GM12878 (cell line): ENCODE results near the gene ICOSLG. TPM values are rescaled to one million over a fixed set of nuclear protein-coding genes. Genes with fewer than 3 reads are reported as not detected.

Source experiments
- ATAC-seq: fragments of 200-7000 bp; cut with Tn5 transposase; 3 replicates; pipeline ENCODE4 v1.9.1; 2020; ENCODE audit warnings: mild to moderate bottlenecking, moderate library complexity
- BruUV-seq: library from RNA; stranded (reverse); fragments of 400-500 nt; replicated peaks from 2 replicates; lab custom pipeline; 2021; lab: Mats Ljungman, UMichigan
- CTCF ChIA-PET: fragments of 300-600 bp; sonication (Branson Sonifier 250); formaldehyde crosslinking; extraction: SDS; loops from one replicate; lab custom pipeline; 2021; ENCODE audit warnings: inconsistent platforms; lab: Yijun Ruan, JAX
- POLR2A ChIA-PET: fragments of 350-600 bp; formaldehyde crosslinking; extraction: SDS; loops from one replicate; lab custom pipeline; 2021; ENCODE audit warnings: inconsistent platforms; lab: Charles Lee
- RAD21 ChIA-PET: fragments of 300-600 bp; sonication (Branson Sonifier 250); formaldehyde crosslinking; loops from one replicate; lab custom pipeline; 2023; ENCODE audit warnings: antibody characterized with exemption; ENCODE audit not compliant: unreplicated experiment; lab: Charles Lee
- SMC1A ChIA-PET: fragments of 300-600 bp; sonication (Branson Sonifier 250); formaldehyde crosslinking; loops from one replicate; lab custom pipeline; 2023; ENCODE audit not compliant: unreplicated experiment, uncharacterized antibody; lab: Charles Lee
- DNase-seq: peaks from one replicate; pipeline ENCODE4 v3.0.0-alpha.2; 2011; ENCODE audit warnings: low read depth, low spot score
- FAIRE-seq: peaks from 3 replicates; lab custom pipeline; 2011; peaks lifted over from hg19 to GRCh38; lab: Jason Lieb, UNC
- H2AFZ ChIP-seq: 2 replicates; pipeline ENCODE4 v1.6.0; 2011; ENCODE audit warnings: low read depth, low read length, control low read depth; ENCODE audit not compliant: control insufficient read depth
- H3K27ac ChIP-seq: 2 replicates; pipeline ENCODE4 v1.5.1; 2011; ENCODE audit warnings: control low read depth; ENCODE audit not compliant: control insufficient read depth, insufficient read depth
- H3K27me3 ChIP-seq, 2 experiments: replicated peaks in 1 of 2; 2 replicates each; pipeline versions ENCODE4 v1.6.0 to v1.6.1; 2011; ENCODE audit warnings: low read length in 1 of 2; ENCODE audit not compliant: control insufficient read depth in 2 of 2, insufficient read depth in 2 of 2
- H3K36me3 ChIP-seq, 2 experiments: 2 replicates each; pipeline ENCODE4 v1.5.1; 2011; ENCODE audit warnings: low read length in 1 of 2; ENCODE audit not compliant: control insufficient read depth in 2 of 2, insufficient read depth in 2 of 2
- H3K4me1 ChIP-seq: 2 replicates; pipeline ENCODE4 v1.6.1; 2011; ENCODE audit warnings: mild to moderate bottlenecking, low read length, moderate library complexity, mixed read lengths; ENCODE audit not compliant: control insufficient read depth, insufficient read depth
- H3K4me2 ChIP-seq: 2 replicates; pipeline ENCODE4 v1.6.0; 2011; ENCODE audit warnings: control low read depth; ENCODE audit not compliant: control insufficient read depth, insufficient read depth
- H3K4me3 ChIP-seq: fragments of 200-600 bp; sonication (generic); 2 replicates; pipeline ENCODE4 v1.5.1; 2016
- H3K79me2 ChIP-seq: 2 replicates; pipeline ENCODE4 v1.6.0; 2011; ENCODE audit warnings: low read length; ENCODE audit not compliant: control insufficient read depth, insufficient read depth
- H3K9ac ChIP-seq: 2 replicates; pipeline ENCODE4 v1.8.0; 2011; ENCODE audit warnings: low read length, control low read depth, mixed read lengths; ENCODE audit not compliant: control insufficient read depth, insufficient read depth
- H3K9me3 ChIP-seq: replicated peaks from 3 replicates; pipeline ENCODE4 v1.5.1; 2011; ENCODE audit warnings: mild to moderate bottlenecking, low read length; ENCODE audit not compliant: control insufficient read depth, insufficient read depth
- H4K20me1 ChIP-seq: 2 replicates; pipeline ENCODE4 v1.6.0; 2011; ENCODE audit not compliant: control insufficient read depth, insufficient read depth
- CREM ChIP-seq: IDR thresholded peaks from 2 replicates; pipeline ENCODE4 v1.6.1; 2014; ENCODE audit warnings: antibody characterized with exemption, low read depth
- IRF4 ChIP-seq: IDR thresholded peaks from 2 replicates; pipeline ENCODE4 v1.6.1; 2011; ENCODE audit warnings: low read depth, low read length
- MTA3 ChIP-seq: IDR thresholded peaks from 2 replicates; pipeline ENCODE4 v1.6.1; 2012; ENCODE audit warnings: low read length, inconsistent platforms, borderline replicate concordance
- MXI1 ChIP-seq: fragments of 150-350 bp; IDR thresholded peaks from 2 replicates; pipeline ENCODE4 v1.6.1; 2011; ENCODE audit warnings: low read depth, mild to moderate bottlenecking, inconsistent platforms, low read length, improper control_type of control experiment
- NFIC ChIP-seq: IDR thresholded peaks from 2 replicates; pipeline ENCODE4 v1.6.1; 2012; ENCODE audit warnings: low read depth, mild to moderate bottlenecking, inconsistent platforms, low read length, moderate library complexity
- NR2F1 ChIP-seq: fragments of 450-650 bp; conservative IDR thresholded peaks from 2 replicates; pipeline ENCODE4 v1.6.1; 2017; ENCODE audit warnings: mild to moderate bottlenecking
- RB1 ChIP-seq: fragments of 450-650 bp; formaldehyde crosslinking; IDR thresholded peaks from 2 replicates; pipeline ENCODE4 v1.6.1; 2017; ENCODE audit warnings: mild to moderate bottlenecking, borderline replicate concordance
- SIN3A ChIP-seq: IDR thresholded peaks from 2 replicates; pipeline ENCODE4 v1.6.1; 2012; ENCODE audit warnings: low read depth, low read length, improper control_type of control experiment
- SPI1 ChIP-seq: IDR thresholded peaks from 2 replicates; pipeline ENCODE4 v1.6.1; 2011; ENCODE audit warnings: low read depth, mild to moderate bottlenecking, low read length, moderate library complexity, borderline replicate concordance; ENCODE audit not compliant: insufficient read depth
- STAT3 ChIP-seq: IDR thresholded peaks from 2 replicates; pipeline ENCODE4 v1.6.1; 2011; ENCODE audit warnings: low read depth, low read length, improper control_type of control experiment
- TARDBP ChIP-seq: IDR thresholded peaks from 2 replicates; pipeline ENCODE4 v1.6.1; 2016; ENCODE audit warnings: borderline replicate concordance
- ZBED1 ChIP-seq: IDR thresholded peaks from 2 replicates; pipeline ENCODE4 v1.6.1; 2016; ENCODE audit warnings: borderline replicate concordance
- WGBS: methylation state at CpG from one replicate; pipeline ENCODE4 v1.1.6; 2016; ENCODE audit warnings: low lambda C conversion rate; ENCODE audit not compliant: insufficient replicate concordance, insufficient coverage; ENCODE audit errors: missing lambda C conversion rate; 5-methylcytosine and 5-hydroxymethylcytosine counted together
- in situ Hi-C: fragments of 300-500 bp; cut with MboI; formaldehyde crosslinking; loops from 9 replicates; pipeline ENCODE4 v1.14.3; 2018; ENCODE audit warnings: mixed read lengths
- intact Hi-C: fragments of 100-400 bp; cut with micrococcal nuclease; formaldehyde crosslinking; loops from one replicate; pipeline ENCODE4 v1.14.2; 2022; ENCODE audit not compliant: unreplicated experiment
- polyA plus RNA-seq, 11 experiments: library from polyadenylated mRNA; depleted of rRNA in 4 of 11; unstranded in 6 of 11; stranded (reverse) in 5 of 11; fragments of >200 nt; fragmentation: Nextera tagmentation in 4 of 11; fragmentation: Illumina TruSeq in 1 of 11; extraction: Ambion mirVana in 4 of 11; extraction: Trizol in 1 of 11; gene quantifications; 1 replicate in 1 of 11; 2 replicates in 10 of 11; pipeline versions ENCODE4 v1.2.1 to v1.2.3, GENCODE V29; 2011 to 2016; ENCODE audit warnings: inconsistent platforms in 2 of 11, missing spikeins in 2 of 11, low read depth in 1 of 11
- total RNA-seq, 4 experiments: library from RNA; depleted of rRNA in 3 of 4; stranded (reverse); fragments of >200 nt in 3 of 4; fragmentation: Illumina TruSeq in 1 of 4; extraction: Trizol in 1 of 4; gene quantifications; 2 replicates each; pipeline versions ENCODE4 v1.2.1 to v1.2.3, GENCODE V29; 2013 to 2021
- TF ChIP-seq, protein P1 (sequence below): fragments of 450-650 bp; conservative IDR thresholded peaks from 2 replicates; pipeline ENCODE4 v1.6.1; 2017; ENCODE audit warnings: mild to moderate bottlenecking, moderate library complexity

ICOSLG gene
- total and polyA plus RNA-seq, 10 of the 15 experiments (the other 5 are each of a cell fraction or from before 2014, with no cell fraction given): 0.84 to 16.4 (median 6.2) TPM

- FAIRE-seq (no peak), ATAC-seq (peak; percentile 51), DNase-seq (no peak)
- Histone ChIP-seq H3K27ac (no peak overlapping the region), H3K36me3 (no peaks in the 10 kb centered on the region), H2AFZ (no peak overlapping the region), H3K79me2 (no peaks in the 10 kb centered on the region), H3K4me2 (no peak overlapping the region), H4K20me1 (no peaks in the 10 kb centered on the region; the same call in 1 of the 2 replicates), H3K27me3 (no peaks in the 10 kb centered on the region), H3K4me3 (no peak overlapping the region), H3K9me3 (no peaks in the 10 kb centered on the region), H3K4me1 (peaks cover 6% of the 10 kb centered on the region; the same call in 1 of the 2 replicates), H3K9ac (no peak overlapping the region)
- TF ChIP-seq SIN3A (no peak), SPI1 (peak; percentile 42; the same call in 1 of the 2 replicates), MTA3 (no peak)
- intact Hi-C loops (no loop called here), in situ Hi-C loops (no loop called here)
- ChIA-PET POLR2A (interaction anchor here (1.0 to 1.4 kb wide), 2 partner anchors 9 to 11 kb away, joined by 3 read pairs; no protein-coding TSS in a partner anchor), SMC1A (no interaction called here), RAD21 (interaction anchor here (1.0 to 1.1 kb wide), 2 partner anchors 11 to 19 kb away, joined by 3 to 4 read pairs; no protein-coding TSS in a partner anchor), CTCF (interaction anchor here (1.1 kb wide), 1 partner anchor 10 kb away, joined by 4 read pairs; no protein-coding TSS in a partner anchor)
- BruUV-seq: no TSS peak
- WGBS: 41% methylated on average over 25 of the region's 31 CpGs
Observed at GRCh38 chr21:44286716-44287632, 46.2 kb upstream of the ICOSLG start.

- ChIA-PET POLR2A (no interaction called here), CTCF (no interaction called here), RAD21 (no interaction called here), SMC1A (no interaction called here)
- H3K4me2 ChIP-seq: no peak overlapping the region
- no peak for ATAC-seq
- H3K4me3 ChIP-seq: no peak overlapping the region
- peaks cover 6% of the 10 kb centered on the region; the same call in 1 of the 2 replicates for H3K4me1 ChIP-seq
- no peaks in the 10 kb centered on the region for H3K79me2 ChIP-seq
- no peaks in the 10 kb centered on the region for H3K36me3 ChIP-seq
- 73% methylated on average over 12 of the region's 21 CpGs for WGBS
- intact Hi-C loops (no loop called here), in situ Hi-C loops (no loop called here)
- no peaks in the 10 kb centered on the region; the same call in 1 of the 2 replicates for H4K20me1 ChIP-seq
- no peak overlapping the region for H3K9ac ChIP-seq
- no peak for FAIRE-seq
- no peak for DNase-seq
- no peak overlapping the region for H3K27ac ChIP-seq
- no TSS peak for BruUV-seq
- no peak overlapping the region for H2AFZ ChIP-seq
- no peaks in the 10 kb centered on the region for H3K9me3 ChIP-seq
- no peaks in the 10 kb centered on the region for H3K27me3 ChIP-seq
- TF ChIP-seq IRF4 (no peak), CREM (no peak), NFIC (no peak), RB1 (no peak), SIN3A (no peak), ZBED1 (no peak), MXI1 (no peak), NR2F1 (no peak), TARDBP (no peak), STAT3 (no peak)
- TF ChIP-seq, protein P1, sequence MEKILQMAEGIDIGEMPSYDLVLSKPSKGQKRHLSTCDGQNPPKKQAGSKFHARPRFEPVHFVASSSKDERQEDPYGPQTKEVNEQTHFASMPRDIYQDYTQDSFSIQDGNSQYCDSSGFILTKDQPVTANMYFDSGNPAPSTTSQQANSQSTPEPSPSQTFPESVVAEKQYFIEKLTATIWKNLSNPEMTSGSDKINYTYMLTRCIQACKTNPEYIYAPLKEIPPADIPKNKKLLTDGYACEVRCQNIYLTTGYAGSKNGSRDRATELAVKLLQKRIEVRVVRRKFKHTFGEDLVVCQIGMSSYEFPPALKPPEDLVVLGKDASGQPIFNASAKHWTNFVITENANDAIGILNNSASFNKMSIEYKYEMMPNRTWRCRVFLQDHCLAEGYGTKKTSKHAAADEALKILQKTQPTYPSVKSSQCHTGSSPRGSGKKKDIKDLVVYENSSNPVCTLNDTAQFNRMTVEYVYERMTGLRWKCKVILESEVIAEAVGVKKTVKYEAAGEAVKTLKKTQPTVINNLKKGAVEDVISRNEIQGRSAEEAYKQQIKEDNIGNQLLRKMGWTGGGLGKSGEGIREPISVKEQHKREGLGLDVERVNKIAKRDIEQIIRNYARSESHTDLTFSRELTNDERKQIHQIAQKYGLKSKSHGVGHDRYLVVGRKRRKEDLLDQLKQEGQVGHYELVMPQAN: no peak
Observed at GRCh38 chr21:44286086-44286715, 45.5 kb upstream of the ICOSLG start.
